ENCODE data around the gene ARID1A. TPM values are rescaled to one million over a fixed set of nuclear protein-coding genes. Genes with fewer than 3 reads are reported as not detected.
A peak's percentile ranks its signal among the peaks of the same experiment; 100 is the strongest.

The ARID1A gene
- total and polyA plus RNA-seq, 2 of the 8 experiments (the other 6 are each of a cell fraction or from before 2014, with no cell fraction given), result 52.1 to 103 TPM

DNA sequence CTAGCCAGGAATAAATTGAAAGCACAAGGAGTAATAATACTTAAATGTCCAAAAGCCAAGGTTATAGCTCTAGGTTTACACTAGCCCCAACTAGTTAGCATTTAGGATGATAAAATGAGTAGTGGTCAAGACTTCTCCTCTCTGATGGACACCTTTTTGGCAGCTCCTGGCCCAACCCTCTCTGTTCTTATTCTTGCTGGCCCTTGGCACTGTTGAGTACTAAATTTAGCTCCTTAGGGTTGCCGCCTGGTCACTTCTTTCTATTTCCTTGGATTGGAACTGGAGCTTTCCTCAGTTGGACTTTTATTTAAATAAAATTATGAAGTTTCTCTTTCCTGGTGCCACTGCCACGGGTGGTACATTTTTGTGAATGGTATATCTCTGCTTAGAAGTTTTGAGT is 28.3 kb downstream of the ARID1A start:
- H2BK5ac ChIP-seq (ENCODE audit: low read depth, low read length), result peak overlapping the region; percentile 77; the same call in 1 of the 2 replicates
- H4K20me1 ChIP-seq (replicated peaks in 1 of 2; ENCODE audit: control insufficient read depth in 1 of 2, insufficient read depth in 2 of 2, low read length in 2 of 2), result peaks cover 20 to 35% of the 10 kb centered on the region in 2 experiments
- no peaks in the 10 kb centered on the region for H3K9me3 ChIP-seq (ENCODE audit: insufficient read depth in 2 of 2, low read depth in 1 of 2, low read length in 1 of 2)
- H4K8ac ChIP-seq (ENCODE audit: extremely low read depth, insufficient read depth, low read length), result no peak overlapping the region
- peak overlapping the region in 2 of 4 experiments; percentile 32 to 42; a peak in 4 of 8 replicates for H3K4me3 ChIP-seq (ENCODE audit: extremely low read depth in 1 of 4, insufficient read depth in 2 of 4, low read depth in 3 of 4, low read length in 4 of 4)
- peaks cover 20 to 42% (median 26%) of the 10 kb centered on the region in 4 experiments for H3K4me1 ChIP-seq (replicated peaks in 1 of 4; ENCODE audit: control insufficient read depth in 3 of 4, insufficient read depth in 4 of 4, low read length in 3 of 4)
- H2AFZ ChIP-seq (ENCODE audit: low read length), result no peak overlapping the region
- no peak overlapping the region for H3K23ac ChIP-seq (ENCODE audit: insufficient read length)
- peaks cover 10% of the 10 kb centered on the region for H3K23me2 ChIP-seq (ENCODE audit: low read depth, low read length)
- peak overlapping the region; percentile 63 for H3K4me2 ChIP-seq (ENCODE audit: insufficient read depth in 1 of 2, low read depth in 2 of 2, low read length in 2 of 2)
- DNase-seq (ENCODE audit: low read depth in 1 of 2, low spot score in 2 of 2) (no peak), FAIRE-seq (no peak)
- H3K9ac ChIP-seq (replicated peaks in 1 of 4; ENCODE audit: extremely low read depth in 1 of 4, low read depth in 3 of 4, low read length in 3 of 4), result no peak overlapping the region; a peak in 1 of 7 replicates
- H3K27me3 ChIP-seq (replicated peaks in 1 of 4; ENCODE audit: control insufficient read depth in 3 of 4, extremely low read depth in 1 of 4, insufficient read depth in 3 of 4, low read length in 3 of 4), result no peaks in the 10 kb centered on the region
- H4K5ac ChIP-seq (ENCODE audit: insufficient read length, low read depth, low read length), result no peak overlapping the region
- H3K4ac ChIP-seq (replicated peaks; ENCODE audit: insufficient read length, low read depth, low read length), result no peak overlapping the region
- no peak overlapping the region for H4K91ac ChIP-seq (replicated peaks; ENCODE audit: insufficient read length, low read length)
- peaks cover 33 to 97% of the 10 kb centered on the region in 2 experiments for H3K79me2 ChIP-seq (ENCODE audit: control insufficient read depth in 1 of 2, insufficient read depth in 2 of 2, low read length in 2 of 2)
- H2BK12ac ChIP-seq (ENCODE audit: low read depth, low read length), result peak overlapping the region; percentile 20; the same call in 1 of the 2 replicates
- H2AK5ac ChIP-seq (ENCODE audit: low read depth, low read length), result no peak overlapping the region
- WGBS, 2 experiments (ENCODE audit: extremely low coverage in 1 of 2, insufficient coverage in 1 of 2, insufficient read length in 1 of 2, insufficient replicate concordance in 2 of 2, low coverage in 1 of 2, low lambda C conversion rate in 2 of 2, missing lambda C conversion rate in 1 of 2), result 50% methylated on average over 2 of the region's 2 CpGs; no CpG with 5 or more reads in 1 of the 2 experiments
- H2BK20ac ChIP-seq (ENCODE audit: low read length), result 0 out of 2 replicates have a peak overlapping the region, but pooled peaks have one; percentile 55
- peak overlapping the region; percentile 31 for H2BK120ac ChIP-seq (replicated peaks; ENCODE audit: low read depth, low read length)
- no peak overlapping the region for H2BK15ac ChIP-seq (ENCODE audit: low read length)
- H3K27ac ChIP-seq (ENCODE audit: low read depth, low read length), result no peak overlapping the region
- H3K79me1 ChIP-seq (ENCODE audit: low read depth, low read length), result peaks cover 8% of the 10 kb centered on the region; the same call in 1 of the 2 replicates
- no peak overlapping the region for H3K56ac ChIP-seq (replicated peaks; ENCODE audit: insufficient read length, low read depth, low read length)
- peaks cover 0 to 1% (median 0%) of the 10 kb centered on the region in 4 experiments; a peak in 3 of 8 replicates for H3K36me3 ChIP-seq (ENCODE audit: control insufficient read depth in 2 of 4, insufficient read depth in 4 of 4, low read length in 3 of 4)
- no peak overlapping the region for H3K18ac ChIP-seq (ENCODE audit: extremely low read depth, low read length)
- ChIA-PET CTCF (ENCODE audit: partially characterized antibody) (interaction anchor here (0.6 to 3.6 kb wide), 13 partner anchors 9 to 197 kb away, joined by 3 to 25 read pairs (median 4); no protein-coding TSS in a partner anchor), POLR2A (ENCODE audit: partially characterized antibody) (interaction anchor here (1.1 to 18.3 kb wide), 8 partner anchors 8 to 62 kb away, joined by 3 to 256 read pairs (median 10); partner anchors contain the start of gene ARID1A)
- H3K14ac ChIP-seq (ENCODE audit: insufficient read length), result no peak overlapping the region
- TF ChIP-seq HDAC6 (IDR thresholded peaks at IDR 0.05; ENCODE audit: low read depth, low read length) (no peak), NANOG (IDR thresholded peaks at IDR 0.05; ENCODE audit: insufficient read depth, low read depth, low read length, poor library complexity, severe bottlenecking) (no peak), HDAC2 (IDR thresholded peaks at IDR 0.05; ENCODE audit: borderline replicate concordance in 1 of 2, low read depth in 2 of 2, low read length in 2 of 2) (no peak), SIN3A (conservative IDR thresholded peaks at IDR 0.05 in 1 of 2, IDR thresholded peaks at IDR 0.05 in 1 of 2; ENCODE audit: low read depth in 1 of 2, low read length in 2 of 2) (no peak), CHD2 (IDR thresholded peaks at IDR 0.05; ENCODE audit: low read length) (no peak), KDM4A (IDR thresholded peaks at IDR 0.05; ENCODE audit: low read depth, low read length, severe bottlenecking) (no peak), MAFK (IDR thresholded peaks at IDR 0.05; ENCODE audit: low read depth, low read length) (no peak), SP1 (IDR thresholded peaks at IDR 0.05; ENCODE audit: low read depth, low read length) (no peak), TCF12 (IDR thresholded peaks at IDR 0.05; ENCODE audit: low read depth, low read length) (no peak), TAF1 (IDR thresholded peaks at IDR 0.05; ENCODE audit: low read depth, low read length) (no peak)
- TF ChIP-seq, protein P1, sequence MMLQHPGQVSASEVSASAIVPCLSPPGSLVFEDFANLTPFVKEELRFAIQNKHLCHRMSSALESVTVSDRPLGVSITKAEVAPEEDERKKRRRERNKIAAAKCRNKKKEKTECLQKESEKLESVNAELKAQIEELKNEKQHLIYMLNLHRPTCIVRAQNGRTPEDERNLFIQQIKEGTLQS (IDR thresholded peaks at IDR 0.05; ENCODE audit: insufficient read depth, low read depth, low read length), result no peak

All from H1 (cell line).